ENCODE results near the gene UFSP1.

- peak; percentile 54 to 78 (median 72) for TF ChIP-seq CTCF (IDR thresholded peaks at IDR 0.05)
- no peak for TF ChIP-seq POLR2AphosphoS5 (IDR thresholded peaks at IDR 0.05)
Observed at GRCh38 chr7:100894860-100895700, 5.6 kb upstream of the UFSP1 start.

All from sigmoid colon (tissue), 4 donors.